ENCODE data around the gene GMDS.

GRCh38 chr6:2264932-2265331 lies 19.5 kb upstream of the GMDS start:
- TF ChIP-seq TAF1 (IDR thresholded peaks at IDR 0.05; ENCODE audit: borderline replicate concordance, low read depth, low read length) (no peak), RAD21 (IDR thresholded peaks at IDR 0.05; ENCODE audit: low read length) (no peak), MXI1 (IDR thresholded peaks at IDR 0.05; ENCODE audit: low read depth, low read length) (no peak), CTCF (IDR thresholded peaks at IDR 0.05) (no peak), FOXJ3 (CRISPR knock-in tag; IDR thresholded peaks at IDR 0.05) (no peak)

Data from SK-N-SH (cell line).